ENCODE data around the gene RASL11B.

Gene RASL11B

DNA sequence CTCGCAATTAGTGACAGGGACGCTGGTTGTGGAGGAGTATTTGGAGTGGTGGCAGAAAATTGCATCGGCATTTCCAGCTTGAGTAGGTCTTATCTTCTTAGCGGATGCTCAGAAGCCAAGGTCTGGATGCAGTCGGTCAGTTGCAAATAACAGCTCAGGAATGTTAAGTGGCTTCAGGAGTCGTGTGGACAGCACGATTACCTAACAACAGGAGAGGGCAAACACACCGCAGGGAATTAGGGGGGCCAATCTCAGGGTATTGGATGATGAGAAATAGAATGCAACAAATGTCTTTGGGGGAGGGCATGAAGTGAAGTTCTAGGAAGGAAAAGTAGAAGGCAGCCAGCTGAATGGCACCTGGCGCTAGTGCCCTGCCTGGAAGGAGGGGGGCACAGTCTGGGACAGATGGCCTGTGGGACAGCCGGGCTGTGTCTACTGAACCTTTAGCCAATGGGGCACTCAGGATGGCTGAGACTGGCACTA is 11.8 kb downstream of the RASL11B start:
- no peak for DNase-seq (ENCODE audit: low spot score)

DNA sequence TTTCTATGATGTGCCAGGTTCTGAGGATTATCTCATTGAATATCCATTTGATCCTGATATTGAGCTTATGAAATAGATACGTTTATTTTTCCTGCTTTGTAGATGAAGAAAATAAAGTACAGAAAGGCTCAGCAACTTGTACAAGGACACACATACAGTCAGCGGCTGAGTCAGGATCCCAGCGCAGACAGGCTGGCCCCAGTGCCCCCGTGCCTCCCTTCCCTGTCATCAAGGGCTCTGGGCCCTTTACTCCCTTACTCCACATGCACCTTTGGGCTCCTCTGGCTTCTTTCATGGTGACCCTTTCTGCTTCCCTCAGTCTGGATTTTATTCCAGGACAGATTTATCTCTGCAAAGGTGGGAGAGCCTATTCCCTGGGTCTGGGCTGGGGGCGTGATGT is 12.8 kb downstream of the RASL11B start:
- no peak for DNase-seq (ENCODE audit: low spot score)

DNA sequence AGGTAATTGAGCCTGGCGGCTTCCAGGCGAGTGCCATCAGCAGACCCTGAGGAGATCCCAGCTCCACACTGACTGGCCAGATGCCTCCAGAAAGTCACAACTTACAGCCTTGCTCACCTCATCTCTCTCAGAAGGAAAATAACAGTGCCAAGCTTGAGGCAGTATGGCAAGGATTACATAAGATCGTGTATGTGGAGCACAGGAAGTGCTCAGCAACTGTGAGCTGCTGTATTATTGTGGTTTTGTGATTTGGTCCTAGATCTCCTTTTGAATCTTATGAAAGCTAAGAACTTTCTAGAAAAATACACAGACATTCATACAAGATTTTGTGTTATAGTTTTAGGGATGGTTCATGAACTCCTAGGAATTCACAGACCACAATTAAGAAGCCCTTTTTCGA is 14.0 kb downstream of the RASL11B start:
- no peak for DNase-seq (ENCODE audit: low spot score)

DNA sequence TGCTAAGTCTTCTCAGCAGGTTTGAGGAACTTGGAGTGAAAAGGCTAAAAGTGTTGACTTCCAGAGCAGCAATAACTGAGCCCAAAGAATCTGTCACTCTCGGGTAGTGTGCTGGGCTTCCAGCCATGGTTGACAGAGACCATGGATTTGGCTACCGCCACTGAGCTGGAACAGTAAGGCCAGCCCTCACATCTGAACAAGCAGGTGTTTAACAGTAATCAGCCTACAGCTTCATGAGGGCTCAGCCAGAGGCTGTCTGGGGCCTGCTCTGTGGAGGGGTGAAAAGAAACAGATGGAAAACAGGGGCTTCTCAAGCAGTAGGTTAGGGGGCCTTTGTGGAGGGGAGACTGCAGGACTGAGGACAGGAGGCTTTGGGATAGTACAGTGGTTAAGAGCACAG is 14.9 kb downstream of the RASL11B start:
- no peak for DNase-seq (ENCODE audit: low spot score)

DNA sequence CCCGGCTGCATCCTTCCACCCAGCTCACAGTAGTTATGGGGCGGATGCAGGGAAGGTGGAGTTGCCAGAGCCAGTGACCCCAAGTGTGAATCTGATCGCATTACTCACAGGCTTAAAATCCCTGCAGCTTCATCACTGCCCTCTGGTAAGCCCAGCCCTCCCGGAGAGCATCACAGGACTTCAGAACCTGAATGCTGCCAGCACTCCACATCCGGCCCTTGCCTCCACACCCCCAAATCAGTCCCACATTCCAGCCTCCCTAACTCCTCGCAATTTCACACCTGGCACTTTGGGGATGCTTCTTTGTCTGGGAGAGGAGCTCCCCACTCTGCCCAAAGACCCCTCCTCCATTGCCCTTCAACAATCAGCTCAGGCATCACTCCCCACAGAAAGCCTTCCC is 15.6 kb downstream of the RASL11B start:
- DNase-seq (ENCODE audit: low spot score) = no peak

DNA sequence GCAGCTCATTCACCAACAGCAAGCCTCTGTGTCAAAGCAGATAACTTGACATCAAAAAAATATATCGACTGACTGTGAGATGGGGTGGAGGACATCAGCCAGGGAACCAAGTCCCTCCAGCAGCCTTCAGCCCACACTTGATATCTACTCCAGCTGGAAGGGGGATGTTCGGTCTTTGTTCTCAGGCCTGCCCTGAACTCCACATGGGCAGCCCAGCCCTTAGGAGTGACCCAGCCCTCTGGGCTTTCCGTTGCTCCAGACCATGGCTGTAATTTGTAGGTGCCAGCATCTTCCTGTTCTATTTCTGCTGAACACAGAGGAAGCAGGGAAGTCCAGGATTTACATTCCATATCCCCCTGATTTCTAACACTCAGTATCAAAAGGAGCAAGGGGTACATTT is 17.4 kb downstream of the RASL11B start:
- DNase-seq (ENCODE audit: low spot score) = no peak

DNA sequence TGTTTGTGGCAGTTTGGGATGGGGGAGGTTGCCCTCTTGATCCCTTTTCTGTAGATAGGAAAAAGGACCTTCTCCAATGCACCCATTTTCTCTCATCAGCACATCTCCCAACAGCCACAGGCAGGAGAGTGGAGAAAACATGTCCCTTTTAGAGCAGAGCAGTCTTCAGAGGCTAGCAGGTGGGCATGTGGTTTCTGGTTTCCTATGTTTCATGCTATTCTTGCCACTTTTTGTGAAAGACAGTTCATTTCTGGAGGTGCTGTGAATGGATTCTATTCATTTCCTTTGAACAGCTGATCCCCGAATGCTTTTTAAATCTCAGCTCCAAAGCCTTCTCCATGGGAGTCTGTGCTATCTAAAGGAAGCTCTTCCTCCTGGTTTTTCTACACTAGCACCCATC is 18.9 kb downstream of the RASL11B start:
- DNase-seq (ENCODE audit: low spot score) = no peak

DNA sequence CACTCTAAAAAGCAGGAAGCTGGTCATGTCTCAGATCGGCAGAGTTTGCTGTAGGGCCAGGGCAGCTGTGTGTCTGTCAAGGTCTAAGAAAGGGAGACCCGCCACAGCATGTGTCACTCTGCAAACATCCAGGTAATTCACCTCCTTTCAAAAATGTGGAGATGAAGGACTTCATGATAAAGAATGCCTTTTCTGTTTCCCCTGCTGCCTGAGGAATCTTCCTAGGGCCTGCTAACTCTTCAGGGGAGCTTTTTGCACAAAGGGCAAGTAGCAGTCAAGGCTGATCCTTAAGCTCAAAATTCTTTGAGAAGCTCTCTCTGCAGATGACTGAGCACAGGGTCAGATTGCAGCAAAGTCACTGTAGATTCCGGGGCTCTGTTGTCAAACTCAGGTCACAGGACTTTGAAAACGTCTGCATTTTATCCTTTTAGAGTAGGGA is 21.1 kb downstream of the RASL11B start:
- no peak for DNase-seq (ENCODE audit: low spot score)

DNA sequence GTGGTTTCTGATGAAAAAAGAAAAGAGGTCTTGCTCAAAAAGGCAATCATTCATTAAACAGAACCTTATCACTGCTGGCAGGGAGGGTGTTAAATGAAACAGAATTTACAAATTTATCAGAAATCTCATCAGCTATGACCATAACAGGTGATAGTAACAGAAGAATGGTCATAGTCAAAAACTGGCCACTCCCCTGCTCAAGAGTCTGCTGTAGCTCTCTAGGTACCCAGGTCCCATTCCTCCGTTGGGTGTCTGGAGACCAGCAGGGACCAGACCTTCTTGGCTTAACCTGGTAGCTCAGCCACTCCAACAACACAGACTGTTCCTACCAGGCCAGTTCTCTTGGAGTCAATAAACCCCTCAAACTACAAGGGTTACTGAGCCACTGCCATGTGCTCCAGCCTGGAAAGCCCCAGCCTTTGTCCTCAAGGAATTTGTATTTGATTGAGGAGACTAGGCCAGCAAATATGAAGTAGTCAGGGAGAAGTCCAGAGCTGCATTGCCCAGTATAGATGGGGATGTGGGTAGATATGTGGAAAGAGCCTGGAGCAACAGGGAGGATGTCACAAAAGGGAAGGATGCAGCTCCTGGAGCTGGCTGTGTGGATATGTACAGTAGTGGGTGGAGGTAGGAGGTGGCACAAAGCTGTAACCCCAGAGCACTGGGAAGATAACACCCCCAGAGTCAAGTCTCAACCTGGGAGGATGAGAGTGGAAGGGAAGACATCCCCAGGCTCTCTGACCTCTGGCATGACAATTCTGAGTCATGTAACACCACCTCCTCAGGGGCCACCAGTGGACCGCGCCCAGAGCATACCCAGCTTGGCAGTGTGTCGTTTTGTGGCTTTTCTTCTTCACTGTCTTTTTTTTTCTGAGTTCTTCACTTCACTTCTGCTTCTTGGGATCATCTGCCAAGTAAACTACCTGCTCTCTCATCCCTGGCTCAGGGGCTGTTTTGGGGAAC is 21.9 kb downstream of the RASL11B start:
- no peak for DNase-seq (ENCODE audit: low spot score)

DNA sequence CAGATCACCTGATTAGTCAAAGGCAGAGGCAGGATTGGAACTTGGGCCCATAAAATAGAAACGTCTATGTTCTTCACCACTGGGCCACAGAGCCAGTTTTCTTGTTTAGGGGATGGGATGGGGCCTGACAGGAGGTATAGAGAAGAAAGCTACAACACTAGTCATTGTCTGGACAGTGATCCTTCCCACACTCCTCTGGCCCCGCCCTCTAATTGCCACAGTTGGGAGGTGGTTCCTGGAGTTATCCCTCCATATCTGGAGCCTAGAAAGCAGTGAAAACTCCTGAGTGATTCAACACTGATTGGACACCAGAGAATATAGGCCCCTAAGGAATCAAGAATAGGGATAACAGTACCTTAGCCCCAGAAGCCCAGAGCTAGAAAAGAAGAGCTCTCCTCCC is 22.9 kb downstream of the RASL11B start:
- no peak for DNase-seq (ENCODE audit: low spot score)

DNA sequence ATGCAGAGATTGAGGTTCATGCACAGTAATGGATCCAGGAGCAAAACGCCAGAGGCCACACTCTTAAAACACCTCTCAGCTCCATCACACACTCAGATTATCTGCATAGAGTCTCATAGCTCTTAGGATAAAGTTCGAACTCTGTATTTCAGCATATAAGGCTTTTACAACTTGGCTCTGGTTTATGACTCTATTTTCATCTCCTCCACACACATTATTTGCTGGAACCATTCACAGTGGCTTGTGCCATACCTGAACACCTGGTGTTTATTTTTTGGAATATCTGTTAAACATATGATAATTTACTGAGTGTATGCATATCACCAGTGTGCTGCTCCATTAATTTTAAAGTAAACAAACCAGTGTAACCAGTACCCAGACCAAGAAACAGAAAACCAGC is 27.2 kb downstream of the RASL11B start:
- DNase-seq (ENCODE audit: low spot score) = no peak

DNA sequence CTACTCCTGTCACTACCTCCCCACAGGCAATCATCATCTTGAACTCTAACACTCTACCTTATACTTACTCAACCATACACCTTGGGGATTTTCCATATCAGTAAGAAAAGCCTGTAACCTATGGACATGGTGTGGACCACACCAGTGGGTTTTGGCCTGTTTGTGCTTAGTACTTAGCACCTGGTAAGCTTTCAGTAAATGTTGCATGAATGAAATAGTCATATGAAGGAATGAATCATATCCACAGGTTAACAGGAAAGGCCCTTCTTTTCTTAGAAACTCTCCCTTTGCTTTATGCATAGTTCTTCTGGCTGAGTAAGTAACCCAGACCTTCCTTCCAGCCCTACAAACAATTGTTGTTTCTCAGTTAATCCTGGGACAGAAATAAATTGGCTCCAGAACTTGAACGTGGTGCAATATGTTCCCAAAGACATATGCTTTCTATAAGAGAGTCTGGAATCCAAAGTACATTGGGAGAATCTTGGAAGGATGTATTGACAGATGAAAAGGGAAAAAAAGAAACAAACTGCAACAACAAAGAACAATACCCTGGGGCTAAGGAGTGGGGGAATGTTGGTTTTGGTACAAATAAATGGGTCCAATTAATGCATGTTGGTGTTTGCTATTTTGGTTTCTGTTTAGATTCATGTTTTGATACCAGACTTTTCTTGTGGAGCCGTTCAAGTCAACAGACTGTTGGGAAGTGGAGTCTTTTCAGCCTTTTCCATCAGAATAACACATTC is 27.8 kb downstream of the RASL11B start:
- DNase-seq (ENCODE audit: low spot score) = no peak

DNA sequence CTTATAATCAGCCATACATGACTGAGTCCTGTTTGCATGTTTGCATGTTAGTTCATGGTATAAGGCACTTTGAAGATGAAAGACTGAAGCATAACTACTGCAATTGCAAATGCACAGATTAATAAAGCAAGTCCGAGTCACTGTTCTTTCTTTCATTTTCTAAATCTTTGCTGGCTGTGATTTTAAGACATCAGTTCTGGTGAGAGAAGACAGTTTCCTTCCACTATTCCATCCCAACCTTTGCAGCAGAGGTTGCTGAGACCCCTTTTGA is 28.3 kb downstream of the RASL11B start:
- no peak for DNase-seq (ENCODE audit: low spot score)

DNA sequence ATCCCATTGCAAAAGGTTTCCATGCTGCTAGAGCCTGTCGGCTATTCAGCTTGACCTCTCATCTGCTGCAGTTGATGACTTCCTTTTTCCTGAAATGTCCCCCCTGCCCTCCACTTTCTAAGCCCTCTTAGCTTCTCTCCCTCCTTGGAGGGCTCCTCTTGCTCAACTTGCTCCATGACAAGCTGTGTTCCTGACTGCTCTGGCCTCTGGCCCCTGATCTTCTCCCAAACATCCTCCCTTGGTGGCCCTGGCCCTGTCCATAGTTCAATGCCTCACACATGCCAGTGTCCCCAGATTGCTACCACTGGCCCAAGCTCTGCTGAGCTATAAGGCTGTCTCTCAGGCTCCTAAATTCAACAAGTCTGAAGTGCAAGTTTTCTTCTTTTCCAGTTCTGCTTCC is 29.6 kb downstream of the RASL11B start:
- no peak for DNase-seq (ENCODE audit: low spot score)

DNA sequence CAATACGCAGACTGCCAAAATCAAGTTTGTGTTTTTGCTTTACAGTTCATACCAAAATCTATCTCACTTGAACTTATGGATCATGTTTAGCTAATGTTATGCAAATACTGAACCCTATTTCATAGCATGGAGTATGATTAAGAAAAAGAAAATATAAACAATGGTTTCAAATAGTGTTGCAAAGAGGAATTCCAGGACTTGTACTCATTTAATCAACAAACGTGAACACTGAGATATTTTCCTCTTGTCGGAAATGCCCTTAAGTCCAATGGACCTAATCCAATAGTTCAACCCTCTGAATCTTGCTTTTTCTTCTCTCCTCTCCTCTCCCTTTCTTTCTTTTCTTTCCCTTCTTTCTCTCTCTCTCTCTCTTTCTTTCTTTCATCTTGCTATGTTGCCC is 30.8 kb downstream of the RASL11B start:
- no peak for DNase-seq (ENCODE audit: low spot score)

DNA sequence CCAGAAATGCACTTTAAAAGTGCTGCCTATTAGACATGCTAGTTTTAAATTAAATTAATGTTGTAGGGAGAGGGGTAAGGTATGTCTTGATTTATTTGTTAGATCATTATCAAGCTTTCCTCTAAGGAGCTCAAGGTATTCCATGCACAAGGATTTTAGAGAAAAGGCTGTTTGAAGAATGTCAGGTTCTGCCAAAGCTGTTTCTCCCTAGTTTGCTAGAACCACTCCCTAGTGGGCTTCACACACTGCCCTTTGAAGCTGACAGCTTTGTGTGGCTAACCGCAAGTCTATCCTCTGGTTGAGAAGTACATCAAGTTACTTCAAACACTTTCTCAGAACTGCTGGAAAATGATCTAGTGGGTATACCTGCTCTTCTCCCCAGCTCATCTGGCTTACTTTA is 32.3 kb downstream of the RASL11B start:
- DNase-seq (ENCODE audit: low spot score) = peak; percentile 45

DNA sequence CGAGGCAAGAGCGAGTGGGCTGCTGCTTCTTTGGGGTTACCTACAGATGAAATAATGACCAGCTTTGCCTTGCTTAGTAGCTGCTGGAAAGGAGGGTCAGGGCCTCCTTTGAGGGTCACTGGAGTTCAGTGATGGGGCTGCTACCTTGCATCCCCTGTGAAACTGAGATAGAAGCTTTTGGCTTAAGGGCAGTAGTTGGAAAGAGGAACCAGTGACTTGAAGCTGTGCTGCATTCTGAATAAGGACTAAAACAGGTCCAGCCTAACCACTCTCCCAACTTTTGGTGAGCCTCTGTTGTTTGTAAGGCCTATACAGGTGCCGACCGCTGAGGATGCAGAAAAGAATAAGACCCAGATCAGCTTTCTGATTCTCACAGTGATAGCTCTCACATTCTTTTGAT is 41.2 kb downstream of the RASL11B start:
- DNase-seq (ENCODE audit: low spot score) = no peak

DNA sequence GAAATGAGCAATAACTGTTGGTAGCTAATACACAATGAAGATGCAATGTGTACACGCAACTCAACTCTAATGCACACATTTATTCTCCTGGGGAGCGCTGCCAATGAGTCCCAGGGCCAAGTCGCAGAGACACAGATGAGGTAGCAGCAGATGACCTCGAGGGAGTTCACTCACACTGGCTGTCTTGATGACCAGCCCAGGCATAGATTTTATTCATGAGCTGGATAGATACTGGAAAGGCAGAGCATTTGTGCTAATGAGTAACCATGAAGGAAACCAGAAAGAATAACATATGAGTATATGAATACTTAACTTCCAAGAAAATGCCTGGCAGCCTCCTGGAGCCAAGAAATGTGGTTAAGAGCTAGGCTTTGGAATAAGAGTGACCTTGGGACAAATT is 42.3 kb downstream of the RASL11B start:
- DNase-seq (ENCODE audit: low spot score) = no peak

DNA sequence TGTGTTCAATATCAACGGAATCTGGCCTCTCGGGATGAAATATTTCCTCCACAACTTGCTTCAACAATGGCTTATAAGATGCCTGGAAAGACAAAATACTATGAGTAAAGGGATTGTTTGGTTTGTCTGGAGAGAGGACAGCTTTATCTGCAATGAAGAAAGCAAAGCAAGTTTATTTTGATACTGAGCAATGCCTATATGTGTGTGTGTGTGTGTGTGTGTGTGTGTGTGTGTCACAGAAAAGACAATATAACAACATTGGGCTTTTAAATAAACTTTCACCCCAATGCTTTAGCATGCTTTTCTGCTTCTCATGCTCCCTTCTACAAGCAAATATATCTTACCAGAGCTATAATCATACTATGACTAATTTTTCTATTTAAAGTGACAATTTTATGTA is 45.4 kb downstream of the RASL11B start:
- no peak for DNase-seq (ENCODE audit: low spot score)

DNA sequence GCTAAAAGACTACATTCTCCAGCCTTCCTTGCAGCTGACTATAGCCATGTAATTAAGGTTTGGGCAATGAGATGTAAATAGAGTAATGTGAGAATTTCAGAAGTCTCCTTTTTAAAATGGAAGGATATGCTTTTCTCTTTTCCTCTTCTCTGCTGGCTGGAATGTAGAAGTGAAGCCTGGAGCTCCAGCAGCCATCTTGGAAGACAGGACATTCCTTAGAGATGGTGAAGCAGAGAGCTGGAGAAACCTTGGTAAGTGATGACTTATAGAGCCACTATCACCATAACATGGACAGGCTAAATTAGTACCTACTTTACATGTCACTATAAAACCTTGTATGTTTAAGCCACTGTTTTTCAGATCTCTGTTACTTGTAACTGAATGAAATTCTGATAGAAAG is 48.0 kb downstream of the RASL11B start:
- DNase-seq (ENCODE audit: low spot score) = no peak

DNA sequence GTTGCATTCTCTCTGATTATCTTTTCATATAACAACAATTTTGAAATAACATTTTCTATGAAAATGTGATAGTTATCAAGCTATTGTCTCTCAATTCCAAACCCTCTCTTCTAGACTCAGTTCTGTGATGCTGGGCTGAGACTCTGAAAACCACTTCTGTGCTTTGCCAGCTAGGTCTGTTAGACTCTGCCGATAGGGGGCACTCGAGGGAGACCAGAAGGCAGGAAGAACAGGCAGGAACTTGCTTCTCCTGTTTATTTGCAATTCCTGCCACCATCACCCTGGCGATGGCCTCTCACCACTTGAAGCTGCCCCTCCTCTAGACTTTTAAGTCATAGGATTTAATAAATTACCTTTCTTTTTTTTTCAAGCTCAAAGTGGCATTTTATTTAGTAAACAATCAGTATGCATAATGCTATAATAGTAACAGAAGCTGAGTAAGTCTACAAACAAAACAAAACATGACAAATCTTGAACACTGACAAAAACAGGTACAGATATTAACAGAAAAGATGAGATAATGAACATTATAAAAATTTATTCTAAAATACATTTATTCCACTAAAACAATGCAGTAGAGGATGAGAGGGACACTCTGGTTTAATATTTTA is 49.7 kb downstream of the RASL11B start:
- DNase-seq (ENCODE audit: low spot score) = peak; percentile 52

DNA sequence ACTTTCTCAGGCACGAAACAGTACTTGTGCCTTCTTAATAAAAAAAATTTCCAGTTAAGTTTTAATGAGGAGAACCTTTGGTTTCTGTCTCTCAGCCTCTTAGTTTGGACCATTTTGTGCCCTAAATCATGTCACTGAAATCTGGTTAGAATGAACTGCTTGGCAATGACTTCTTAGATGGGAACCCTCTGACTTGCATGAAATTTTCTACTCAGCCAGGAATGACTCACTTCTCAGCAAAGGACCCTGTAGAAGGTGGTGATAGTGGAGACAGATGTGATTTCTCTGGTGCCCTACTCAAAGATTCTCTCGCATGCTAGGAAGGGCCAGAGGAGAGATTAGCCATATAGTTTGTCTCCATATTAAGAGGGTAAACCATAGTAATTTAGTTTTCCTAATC is 50.5 kb downstream of the RASL11B start:
- DNase-seq (ENCODE audit: low spot score) = no peak

DNA sequence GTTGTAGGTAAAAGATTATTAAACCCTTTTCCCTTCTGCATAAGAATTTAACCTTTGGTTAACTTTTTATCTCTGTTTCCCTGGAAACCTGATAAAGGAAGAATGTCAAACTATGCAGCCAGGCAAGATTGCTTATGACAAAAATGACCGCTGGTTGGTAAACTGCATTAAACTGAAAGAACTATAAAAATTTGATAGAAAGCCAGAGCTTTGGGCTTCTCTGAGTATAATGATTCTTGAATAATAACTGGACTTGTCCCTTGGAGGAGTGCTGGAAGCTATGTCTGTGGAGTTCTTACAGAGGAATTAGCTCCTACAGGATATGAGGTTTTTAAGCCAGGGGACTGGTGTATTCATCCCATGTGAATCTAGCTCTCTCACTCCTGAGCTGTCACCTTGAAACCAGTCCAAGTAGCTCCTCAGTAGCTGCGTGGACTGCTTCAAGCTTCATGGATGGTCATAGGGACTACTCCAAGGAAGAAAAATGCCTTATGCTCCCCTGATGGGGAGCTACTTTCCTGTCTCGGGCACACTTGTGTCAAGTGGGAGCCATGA is 52.0 kb downstream of the RASL11B start:
- no peak for DNase-seq (ENCODE audit: low spot score)

Measured in SW480 (cell line).